Pancreas (tissue), 10 donors: Measurements from ENCODE around the gene CDH24. TPM values are rescaled to one million over a fixed set of nuclear protein-coding genes. Genes with fewer than 3 reads are reported as not detected.
A peak's percentile ranks its signal among the peaks of the same experiment; 100 is the strongest.

Experiments used
- ATAC-seq, 4 donors: fragments of 200-7000 bp; cut with Tn5 transposase; one replicate each; pipeline versions ENCODE4 v1.8.0 to v1.9.1; 2020; ENCODE audit warnings: mild to moderate bottlenecking in 4 of 4, moderate library complexity in 4 of 4
- DNase-seq, 6 donors: peaks; one replicate each; pipeline ENCODE4 v3.0.0-alpha.2; 2020
- FAIRE-seq: peaks from 2 replicates; lab custom pipeline; 2012; peaks lifted over from hg19 to GRCh38; lab: Jason Lieb, UNC
- H3K27ac ChIP-seq, 4 donors: fragments of 200-600 bp; sonication (generic); 1 replicate in 3 of 4; 2 replicates in 1 of 4; pipeline versions ENCODE4 v1.5.0 to v1.8.0; 2020
- H3K27me3 ChIP-seq, 4 donors: fragments of 200-600 bp; one replicate each; pipeline ENCODE4 v1.8.0; 2021
- H3K36me3 ChIP-seq, 3 donors: fragments of 200-600 bp; sonication (generic) in 1 of 3; one replicate each; pipeline versions ENCODE4 v1.5.0 to v1.8.0; 2020 to 2021
- H3K4me1 ChIP-seq, 3 donors: fragments of 200-600 bp; one replicate each; pipeline ENCODE4 v1.8.0; 2021
- H3K4me3 ChIP-seq, 4 donors: fragments of 200-600 bp; sonication (generic) in 2 of 4; one replicate each; pipeline versions ENCODE4 v1.5.0 to v1.8.0; 2020 to 2021
- H3K9me3 ChIP-seq, 4 donors: fragments of 200-600 bp; one replicate each; pipeline ENCODE4 v1.8.0; 2021
- CTCF ChIP-seq, 4 donors: fragments of 200-600 bp; sonication (generic) in 3 of 4; IDR thresholded peaks; one replicate each; pipeline versions ENCODE4 v1.5.0 to v1.8.0; 2021; ENCODE audit warnings: antibody characterized with exemption in 4 of 4
- WGBS, 2 donors: extraction: QIAGEN DNeasy Blood & Tissue Kit; methylation state at CpG; one replicate each; pipeline ENCODE4 v1.1.7; 2013; 5-methylcytosine and 5-hydroxymethylcytosine counted together
- intact Hi-C, 3 donors: fragments of 100-400 bp; cut with DNase I; formaldehyde crosslinking; loops; one replicate each; pipeline versions ENCODE4 v1.11.1 to v1.14.2; 2022
- polyA plus RNA-seq, 2 donors: library from polyadenylated mRNA; stranded (reverse); fragments of 200-250 nt; gene quantifications; one replicate each; pipeline ENCODE4 v1.2.3, GENCODE V29; 2013
- total RNA-seq, 6 donors: library from RNA; stranded (reverse); fragmentation: NEBNext Ultra II Directional in 4 of 6; extraction: Animal tissue kit (Norgen Biotek cat#: 25700) in 4 of 6; gene quantifications; one replicate each; pipeline versions ENCODE4 v1.2.1 to v1.2.4, GENCODE V29; 2021 to 2023
- donor health status: healthy with polysubstance abuse.
- donor health status: DM: no; HTN: no; CAD: no; lungs with moderate emphysema.
- donor health status: DM: no; HTN: no; CAD: no.
- donor health status: control.
- donor health status: control.
- donor health status: Bipolar disorder and iron deficiency.
- donor health status: DM: yes; HTN: yes; CAD: no.
- donor health status: DM: no; HTN: no; CAD: no.
- donor health status: DM: no; HTN: no; CAD: no.
- donor health status: DM: yes; HTN: yes; CAD: no.

Gene CDH24
- total and polyA plus RNA-seq, 8 donors: 0.91 to 11.8 (median 1.6) TPM

GRCh38 chr14:23047751-23048693 lies 9.3 kb downstream of the CDH24 start:
- WGBS, 2 donors: 70 to 75% methylated on average over 60 to 85 of the region's 85 CpGs

DNA sequence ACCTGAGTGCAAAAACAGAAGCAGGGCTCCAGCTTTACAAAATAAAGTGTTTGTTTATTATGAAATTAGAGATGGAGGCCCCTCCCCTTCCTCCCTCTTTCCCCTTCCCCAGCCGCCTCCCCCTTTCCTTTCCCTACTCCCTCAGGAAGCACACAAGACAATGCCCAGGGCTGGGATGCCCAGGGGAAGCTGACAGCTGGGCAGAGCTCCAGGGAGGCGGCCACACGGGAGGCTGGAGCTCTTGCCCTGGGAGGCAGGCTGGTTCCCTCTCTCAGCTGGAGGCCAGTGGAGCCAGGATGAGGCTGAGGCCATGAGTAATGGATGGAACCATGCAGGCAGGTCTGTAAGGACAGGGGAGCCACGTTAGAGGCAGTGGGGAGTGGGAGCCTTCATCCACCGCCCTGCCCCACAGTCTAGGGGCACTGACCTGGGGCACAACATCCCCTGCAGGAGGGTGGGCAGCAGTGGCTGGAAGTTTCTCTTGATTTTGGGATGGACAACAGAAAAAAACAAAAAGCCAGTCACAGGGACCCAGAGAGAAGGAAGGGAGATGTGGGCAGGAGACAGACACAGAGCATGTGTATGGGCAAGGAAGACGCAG lies 10.2 kb downstream of the CDH24 start:
- WGBS, 2 donors: 74 to 79% methylated on average over 6 of the region's 6 CpGs
- H3K4me3 ChIP-seq: no peak overlapping the region
- no peak for ATAC-seq
- intact Hi-C loops: loop anchor here in 1 of 3 donors (5.0 kb wide), 1 partner anchor 50 kb away; no protein-coding TSS in a partner anchor
- no peak for TF ChIP-seq CTCF (IDR thresholded peaks at IDR 0.05)
- DNase-seq: no peak
- no peak for FAIRE-seq
- H3K27me3 ChIP-seq: no peaks in the 10 kb centered on the region
- no peak overlapping the region for H3K27ac ChIP-seq
- H3K36me3 ChIP-seq: no peaks in the 10 kb centered on the region
- no peaks in the 10 kb centered on the region for H3K9me3 ChIP-seq
- no peaks in the 10 kb centered on the region for H3K4me1 ChIP-seq

More at GRCh38 chr14:23047751-23048693, 9.3 kb downstream of the CDH24 start:
- Histone ChIP-seq H3K4me1 (no peaks in the 10 kb centered on the region), H3K4me3 (no peak overlapping the region), H3K36me3 (no peaks in the 10 kb centered on the region), H3K27me3 (no peaks in the 10 kb centered on the region), H3K27ac (no peak overlapping the region), H3K9me3 (no peaks in the 10 kb centered on the region)
- intact Hi-C loops: loop anchor here in 1 of 3 donors (5.0 kb wide), 1 partner anchor 51 kb away; no protein-coding TSS in a partner anchor
- ATAC-seq (no peak), DNase-seq (no peak), FAIRE-seq (no peak)
- TF ChIP-seq CTCF (IDR thresholded peaks at IDR 0.05): no peak

DNA sequence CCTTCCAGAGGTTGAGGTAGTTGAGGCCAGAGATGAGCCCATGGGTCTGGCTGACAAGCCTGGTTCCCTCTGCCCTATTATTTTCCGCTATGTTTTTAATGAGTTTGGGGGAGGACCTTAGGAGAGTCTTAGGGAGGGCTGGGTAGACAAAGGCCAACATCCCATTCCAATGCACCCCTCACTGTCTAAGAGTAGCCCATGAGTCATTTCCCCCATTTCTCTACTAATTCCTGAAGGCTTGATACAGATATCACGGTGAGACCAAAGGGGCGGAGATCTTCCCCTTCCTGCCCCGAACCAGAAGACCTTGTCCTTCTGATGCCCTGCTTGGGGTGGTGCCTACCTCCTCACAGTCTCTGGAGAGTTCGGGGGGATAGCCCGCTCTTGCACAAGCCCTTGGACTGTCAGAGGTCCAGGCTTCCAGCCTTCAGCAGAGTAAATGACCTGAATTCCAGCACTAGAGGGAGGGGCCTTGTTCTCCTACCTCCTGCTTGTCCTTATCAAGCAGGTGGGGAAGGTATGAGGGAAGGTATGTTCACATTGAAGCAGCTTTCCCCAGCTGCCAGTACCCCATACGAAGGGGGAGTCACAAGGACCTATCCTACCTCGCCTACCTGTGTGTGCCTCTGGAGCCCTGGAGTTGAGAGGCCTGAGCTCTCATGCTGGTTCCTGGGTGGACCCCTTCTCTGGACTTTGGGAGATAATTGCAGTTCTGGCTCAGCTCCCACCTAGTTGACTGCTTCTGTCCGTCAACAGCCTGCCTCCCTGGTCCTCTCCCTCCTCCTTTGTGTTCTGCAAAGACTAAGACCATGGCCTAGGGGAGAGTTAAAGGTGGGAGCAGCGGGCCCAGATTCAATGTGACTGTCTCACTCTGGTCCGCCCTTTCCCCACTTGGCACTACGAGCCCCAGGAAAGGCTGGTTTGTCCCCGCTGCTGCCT lies 11.6 kb downstream of the CDH24 start:
- intact Hi-C loops: loop anchor here in 1 of 3 donors (5.0 kb wide), 1 partner anchor 48 kb away; no protein-coding TSS in a partner anchor
- H3K9me3 ChIP-seq: no peaks in the 10 kb centered on the region
- no peak for TF ChIP-seq CTCF (IDR thresholded peaks at IDR 0.05)
- ATAC-seq (peak in 3 of 4 donors; percentile 11 to 66 (median 50)), DNase-seq (no peak), FAIRE-seq (no peak)
- WGBS, 2 donors: 70 to 72% methylated on average over 13 of the region's 13 CpGs
- H3K27ac ChIP-seq: no peak overlapping the region
- H3K36me3 ChIP-seq: no peaks in the 10 kb centered on the region
- no peaks in the 10 kb centered on the region for H3K27me3 ChIP-seq
- H3K4me1 ChIP-seq: no peaks in the 10 kb centered on the region
- H3K4me3 ChIP-seq: no peak overlapping the region

DNA sequence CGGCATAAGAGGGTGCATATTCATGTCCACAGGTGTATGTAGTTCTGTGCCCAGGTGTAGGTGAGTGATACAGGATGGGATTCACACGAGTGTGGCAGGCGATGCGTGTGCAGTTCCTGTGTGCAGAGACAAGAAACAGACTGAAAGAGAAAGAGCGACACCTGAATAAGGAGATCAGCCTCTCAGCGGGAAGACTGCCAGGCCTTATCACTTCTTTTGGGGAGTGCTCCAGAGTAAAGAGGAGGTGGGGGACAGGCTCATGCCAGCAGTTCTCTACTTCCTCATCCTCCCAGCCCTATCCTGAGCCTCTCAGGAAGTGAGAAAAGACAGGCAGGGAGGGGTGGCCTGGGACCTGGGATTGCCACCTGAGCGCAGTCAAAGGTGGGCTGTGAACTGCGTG lies 12.5 kb downstream of the CDH24 start:
- DNase-seq: no peak
- Histone ChIP-seq H3K36me3 (no peaks in the 10 kb centered on the region), H3K9me3 (no peaks in the 10 kb centered on the region), H3K4me3 (no peak overlapping the region), H3K27me3 (no peaks in the 10 kb centered on the region), H3K27ac (no peak overlapping the region), H3K4me1 (no peaks in the 10 kb centered on the region)
- no peak for TF ChIP-seq CTCF (IDR thresholded peaks at IDR 0.05)
- peak in 1 of 4 donors; percentile 12 for ATAC-seq
- intact Hi-C loops: loop anchor here in 1 of 3 donors (5.0 kb wide), 1 partner anchor 48 kb away; no protein-coding TSS in a partner anchor
- WGBS, 2 donors: 83 to 86% methylated on average over 8 of the region's 8 CpGs
- FAIRE-seq: no peak
